ENCODE measurements around the gene NOS1AP.

Gene NOS1AP

DNA sequence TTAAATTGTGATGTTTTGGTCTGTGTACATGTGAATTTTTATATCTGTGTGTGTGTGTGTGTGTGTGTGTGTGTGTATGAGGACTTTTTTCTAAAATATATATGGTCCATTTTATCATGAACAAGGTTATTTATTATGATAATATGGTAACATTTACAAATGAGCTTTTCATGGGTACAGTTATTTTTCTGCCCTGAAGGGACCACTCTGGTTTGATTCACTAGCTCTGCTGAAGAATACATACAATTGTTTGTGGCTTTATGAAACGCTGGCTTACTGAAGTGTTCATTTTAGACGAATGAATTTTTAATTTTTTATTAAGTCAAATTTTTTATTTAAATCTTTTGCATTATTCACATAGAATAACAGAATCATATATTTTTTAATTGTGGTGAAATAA, 235.2 kb downstream of the NOS1AP start:
- TF ChIP-seq, protein P1, sequence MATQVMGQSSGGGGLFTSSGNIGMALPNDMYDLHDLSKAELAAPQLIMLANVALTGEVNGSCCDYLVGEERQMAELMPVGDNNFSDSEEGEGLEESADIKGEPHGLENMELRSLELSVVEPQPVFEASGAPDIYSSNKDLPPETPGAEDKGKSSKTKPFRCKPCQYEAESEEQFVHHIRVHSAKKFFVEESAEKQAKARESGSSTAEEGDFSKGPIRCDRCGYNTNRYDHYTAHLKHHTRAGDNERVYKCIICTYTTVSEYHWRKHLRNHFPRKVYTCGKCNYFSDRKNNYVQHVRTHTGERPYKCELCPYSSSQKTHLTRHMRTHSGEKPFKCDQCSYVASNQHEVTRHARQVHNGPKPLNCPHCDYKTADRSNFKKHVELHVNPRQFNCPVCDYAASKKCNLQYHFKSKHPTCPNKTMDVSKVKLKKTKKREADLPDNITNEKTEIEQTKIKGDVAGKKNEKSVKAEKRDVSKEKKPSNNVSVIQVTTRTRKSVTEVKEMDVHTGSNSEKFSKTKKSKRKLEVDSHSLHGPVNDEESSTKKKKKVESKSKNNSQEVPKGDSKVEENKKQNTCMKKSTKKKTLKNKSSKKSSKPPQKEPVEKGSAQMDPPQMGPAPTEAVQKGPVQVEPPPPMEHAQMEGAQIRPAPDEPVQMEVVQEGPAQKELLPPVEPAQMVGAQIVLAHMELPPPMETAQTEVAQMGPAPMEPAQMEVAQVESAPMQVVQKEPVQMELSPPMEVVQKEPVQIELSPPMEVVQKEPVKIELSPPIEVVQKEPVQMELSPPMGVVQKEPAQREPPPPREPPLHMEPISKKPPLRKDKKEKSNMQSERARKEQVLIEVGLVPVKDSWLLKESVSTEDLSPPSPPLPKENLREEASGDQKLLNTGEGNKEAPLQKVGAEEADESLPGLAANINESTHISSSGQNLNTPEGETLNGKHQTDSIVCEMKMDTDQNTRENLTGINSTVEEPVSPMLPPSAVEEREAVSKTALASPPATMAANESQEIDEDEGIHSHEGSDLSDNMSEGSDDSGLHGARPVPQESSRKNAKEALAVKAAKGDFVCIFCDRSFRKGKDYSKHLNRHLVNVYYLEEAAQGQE (IDR thresholded peaks at IDR 0.05; ENCODE audit: insufficient read depth in 1 of 2, low read depth in 2 of 2, low read length in 2 of 2), result no peak
- TF ChIP-seq POLR2AphosphoS5 (IDR thresholded peaks at IDR 0.05; ENCODE audit: low read depth, low read length) (no peak), SIN3A (IDR thresholded peaks at IDR 0.05; ENCODE audit: borderline replicate concordance, insufficient read depth, low read length) (no peak), FOXP2 (optimal IDR thresholded peaks at IDR 0.05; ENCODE audit: borderline replicate concordance, extremely low read depth, extremely low read length, insufficient read depth) (no peak), TAF1 (IDR thresholded peaks at IDR 0.05; ENCODE audit: borderline replicate concordance, insufficient read depth, low read length) (no peak)

DNA sequence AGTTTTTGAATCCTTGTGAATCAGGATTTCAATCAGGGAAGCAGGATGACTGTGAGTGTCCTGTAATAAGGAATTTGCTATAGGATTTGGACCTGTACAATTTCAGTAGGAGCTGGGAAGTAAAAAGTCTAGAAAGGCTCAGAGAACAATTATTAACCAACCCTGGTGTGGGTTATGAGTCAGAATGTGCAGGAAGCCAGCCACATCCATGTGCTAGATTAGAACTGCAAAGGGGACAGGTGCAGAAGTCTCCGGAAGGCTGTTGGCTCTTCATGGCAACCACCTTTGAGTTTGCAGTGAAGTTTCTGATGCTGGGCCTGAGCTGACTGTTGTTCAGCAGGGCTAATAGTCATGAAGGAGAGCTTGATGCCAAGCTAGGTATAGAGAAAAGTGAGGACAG, 236.5 kb downstream of the NOS1AP start:
- TF ChIP-seq FOXP2 (optimal IDR thresholded peaks at IDR 0.05; ENCODE audit: borderline replicate concordance, extremely low read depth, extremely low read length, insufficient read depth) (no peak), POLR2AphosphoS5 (IDR thresholded peaks at IDR 0.05; ENCODE audit: low read depth, low read length) (no peak), TAF1 (IDR thresholded peaks at IDR 0.05; ENCODE audit: borderline replicate concordance, insufficient read depth, low read length) (no peak), SIN3A (IDR thresholded peaks at IDR 0.05; ENCODE audit: borderline replicate concordance, insufficient read depth, low read length) (no peak)
- TF ChIP-seq, protein P1 (IDR thresholded peaks at IDR 0.05; ENCODE audit: insufficient read depth in 1 of 2, low read depth in 2 of 2, low read length in 2 of 2), result no peak

DNA sequence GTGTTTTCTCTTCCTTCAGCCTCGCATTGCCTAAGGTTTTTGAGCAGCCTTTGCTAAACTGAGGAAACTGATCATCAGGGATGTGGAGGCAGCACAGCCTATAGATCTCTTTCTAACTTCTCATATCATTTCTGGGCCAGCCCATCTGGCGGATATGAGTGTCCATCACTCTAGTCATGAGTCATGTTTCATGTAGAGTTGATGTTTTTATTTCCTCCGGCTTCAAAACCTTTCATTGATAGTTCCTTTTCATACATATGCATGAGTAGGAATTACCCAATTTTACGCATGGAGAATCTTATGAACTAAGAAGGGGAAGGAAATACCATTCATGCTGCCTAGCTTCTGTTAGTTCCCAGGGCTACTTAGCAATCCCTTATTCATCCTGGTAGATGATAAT, 240.8 kb downstream of the NOS1AP start:
- TF ChIP-seq, protein P1 (IDR thresholded peaks at IDR 0.05; ENCODE audit: insufficient read depth in 1 of 2, low read depth in 2 of 2, low read length in 2 of 2), result no peak
- TF ChIP-seq TAF1 (IDR thresholded peaks at IDR 0.05; ENCODE audit: borderline replicate concordance, insufficient read depth, low read length) (no peak), POLR2AphosphoS5 (IDR thresholded peaks at IDR 0.05; ENCODE audit: low read depth, low read length) (peak; percentile 55; the same call in 1 of the 2 replicates)

DNA sequence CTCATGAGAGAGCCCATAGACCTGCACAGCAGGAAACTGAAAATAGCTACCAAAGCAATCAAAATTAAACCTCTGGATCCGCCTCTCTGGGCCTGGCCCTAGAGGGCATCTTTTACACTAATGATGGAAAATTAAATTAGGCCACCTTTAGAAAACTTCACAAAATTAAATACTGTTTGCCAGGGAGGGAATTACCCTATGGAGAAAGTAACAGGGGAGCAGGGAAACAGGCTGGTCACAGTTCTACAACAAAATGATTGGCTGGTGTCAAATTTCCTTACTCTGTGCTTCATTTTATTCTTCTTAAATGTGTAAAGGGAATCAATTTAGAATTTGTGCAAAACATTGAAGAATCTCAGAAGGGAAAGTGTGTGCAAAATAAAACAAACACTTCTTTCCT, 244.7 kb downstream of the NOS1AP start:
- TF ChIP-seq POLR2AphosphoS5 (IDR thresholded peaks at IDR 0.05; ENCODE audit: low read depth, low read length), result no peak
- TF ChIP-seq SIN3A (IDR thresholded peaks at IDR 0.05; ENCODE audit: borderline replicate concordance, insufficient read depth, low read length), result no peak
- TF ChIP-seq, protein P1 (IDR thresholded peaks at IDR 0.05; ENCODE audit: insufficient read depth in 1 of 2, low read depth in 2 of 2, low read length in 2 of 2), result no peak
- TF ChIP-seq FOXP2 (optimal IDR thresholded peaks at IDR 0.05; ENCODE audit: borderline replicate concordance, extremely low read depth, extremely low read length, insufficient read depth), result no peak
- TF ChIP-seq TAF1 (IDR thresholded peaks at IDR 0.05; ENCODE audit: borderline replicate concordance, insufficient read depth, low read length), result no peak

DNA sequence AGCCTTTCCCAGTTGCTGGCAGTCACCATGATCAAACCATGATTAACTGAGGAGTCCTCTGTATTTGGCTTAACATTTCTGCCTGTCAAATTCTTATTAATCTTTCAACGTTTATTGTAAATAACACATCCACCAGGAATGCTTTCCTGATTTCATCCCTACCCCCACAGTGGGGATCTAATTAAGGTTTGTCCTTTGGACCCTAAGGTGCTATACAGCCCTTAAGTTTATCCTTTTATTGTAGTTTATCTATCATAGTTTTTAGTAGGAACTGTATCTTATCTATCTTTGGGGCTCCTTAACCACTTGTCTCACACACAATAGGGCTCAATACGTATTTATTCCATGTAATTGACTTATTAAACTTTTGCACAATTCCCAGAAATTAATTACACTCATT, 246.2 kb downstream of the NOS1AP start:
- TF ChIP-seq, protein P1 (IDR thresholded peaks at IDR 0.05; ENCODE audit: insufficient read depth in 1 of 2, low read depth in 2 of 2, low read length in 2 of 2), result no peak
- TF ChIP-seq POLR2AphosphoS5 (IDR thresholded peaks at IDR 0.05; ENCODE audit: low read depth, low read length), result no peak
- no peak for TF ChIP-seq SIN3A (IDR thresholded peaks at IDR 0.05; ENCODE audit: borderline replicate concordance, insufficient read depth, low read length)
- TF ChIP-seq TAF1 (IDR thresholded peaks at IDR 0.05; ENCODE audit: borderline replicate concordance, insufficient read depth, low read length), result no peak
- TF ChIP-seq FOXP2 (optimal IDR thresholded peaks at IDR 0.05; ENCODE audit: borderline replicate concordance, extremely low read depth, extremely low read length, insufficient read depth), result no peak

Data from PFSK-1 (cell line).